ENCODE results near the gene RBFOX2. TPM values are rescaled to one million over a fixed set of nuclear protein-coding genes. Genes with fewer than 3 reads are reported as not detected.
A peak's percentile ranks its signal among the peaks of the same experiment; 100 is the strongest.

RBFOX2 gene
- total RNA-seq, 1 donor from 2014 or later, result 210 TPM

GRCh38 chr22:36017651-36018091 lies 11.0 kb downstream of the RBFOX2 start:
- H3K27ac Mint-ChIP-seq, result peak overlapping the region; percentile 87
- no peaks in the 10 kb centered on the region for H3K27me3 Mint-ChIP-seq (ENCODE audit: low read depth)
- peaks cover 60% of the 10 kb centered on the region for H3K4me1 Mint-ChIP-seq
- no peak for DNase-seq (ENCODE audit: low spot score in 2 of 2, unreplicated experiment in 2 of 2)
- no peak overlapping the region for H3K4me3 Mint-ChIP-seq
- H3K36me3 Mint-ChIP-seq, result no peaks in the 10 kb centered on the region
- TF ChIP-seq, protein P1, sequence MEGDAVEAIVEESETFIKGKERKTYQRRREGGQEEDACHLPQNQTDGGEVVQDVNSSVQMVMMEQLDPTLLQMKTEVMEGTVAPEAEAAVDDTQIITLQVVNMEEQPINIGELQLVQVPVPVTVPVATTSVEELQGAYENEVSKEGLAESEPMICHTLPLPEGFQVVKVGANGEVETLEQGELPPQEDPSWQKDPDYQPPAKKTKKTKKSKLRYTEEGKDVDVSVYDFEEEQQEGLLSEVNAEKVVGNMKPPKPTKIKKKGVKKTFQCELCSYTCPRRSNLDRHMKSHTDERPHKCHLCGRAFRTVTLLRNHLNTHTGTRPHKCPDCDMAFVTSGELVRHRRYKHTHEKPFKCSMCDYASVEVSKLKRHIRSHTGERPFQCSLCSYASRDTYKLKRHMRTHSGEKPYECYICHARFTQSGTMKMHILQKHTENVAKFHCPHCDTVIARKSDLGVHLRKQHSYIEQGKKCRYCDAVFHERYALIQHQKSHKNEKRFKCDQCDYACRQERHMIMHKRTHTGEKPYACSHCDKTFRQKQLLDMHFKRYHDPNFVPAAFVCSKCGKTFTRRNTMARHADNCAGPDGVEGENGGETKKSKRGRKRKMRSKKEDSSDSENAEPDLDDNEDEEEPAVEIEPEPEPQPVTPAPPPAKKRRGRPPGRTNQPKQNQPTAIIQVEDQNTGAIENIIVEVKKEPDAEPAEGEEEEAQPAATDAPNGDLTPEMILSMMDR (IDR thresholded peaks at IDR 0.05; ENCODE audit: unreplicated experiment), result no peak
- no peaks in the 10 kb centered on the region for H3K9me3 Mint-ChIP-seq

DNA sequence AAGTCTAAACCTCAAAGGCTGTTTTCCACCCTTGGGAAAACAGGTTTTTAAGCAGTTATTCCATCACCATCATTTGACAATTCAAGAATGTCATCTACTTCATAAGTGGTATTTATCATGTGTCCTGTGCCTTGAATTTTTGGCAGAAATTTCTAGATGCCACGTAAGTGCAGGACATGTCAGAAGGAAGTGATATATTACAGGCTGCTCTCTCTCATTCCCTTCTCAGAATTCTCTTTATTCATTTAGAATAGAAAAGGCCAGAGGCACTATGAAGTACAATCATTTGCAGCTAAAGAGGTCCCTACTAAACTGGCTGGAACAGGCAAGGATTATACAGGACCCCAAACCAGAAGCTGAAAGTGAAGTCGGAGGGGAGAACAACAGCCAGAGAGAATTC lies 11.9 kb downstream of the RBFOX2 start:
- no peaks in the 10 kb centered on the region for H3K9me3 Mint-ChIP-seq
- no peaks in the 10 kb centered on the region for H3K27me3 Mint-ChIP-seq (ENCODE audit: low read depth)
- peaks cover 57% of the 10 kb centered on the region for H3K4me1 Mint-ChIP-seq
- no peaks in the 10 kb centered on the region for H3K36me3 Mint-ChIP-seq
- no peak for DNase-seq (ENCODE audit: low spot score in 2 of 2, unreplicated experiment in 2 of 2)
- TF ChIP-seq, protein P1 (IDR thresholded peaks at IDR 0.05; ENCODE audit: unreplicated experiment), result no peak
- peak overlapping the region; percentile 85 for H3K27ac Mint-ChIP-seq
- no peak overlapping the region for H3K4me3 Mint-ChIP-seq

- TF ChIP-seq, protein P1 (IDR thresholded peaks at IDR 0.05; ENCODE audit: unreplicated experiment), result no peak
- H3K27ac Mint-ChIP-seq, result peak overlapping the region; percentile 85
- DNase-seq (ENCODE audit: low spot score in 2 of 2, unreplicated experiment in 2 of 2), result no peak
- H3K4me3 Mint-ChIP-seq, result no peak overlapping the region
- peaks cover 56% of the 10 kb centered on the region for H3K4me1 Mint-ChIP-seq
- H3K9me3 Mint-ChIP-seq, result no peaks in the 10 kb centered on the region
- no peaks in the 10 kb centered on the region for H3K27me3 Mint-ChIP-seq (ENCODE audit: low read depth)
- no peaks in the 10 kb centered on the region for H3K36me3 Mint-ChIP-seq
Observed at GRCh38 chr22:36015811-36016529, 12.7 kb downstream of the RBFOX2 start.

DNA sequence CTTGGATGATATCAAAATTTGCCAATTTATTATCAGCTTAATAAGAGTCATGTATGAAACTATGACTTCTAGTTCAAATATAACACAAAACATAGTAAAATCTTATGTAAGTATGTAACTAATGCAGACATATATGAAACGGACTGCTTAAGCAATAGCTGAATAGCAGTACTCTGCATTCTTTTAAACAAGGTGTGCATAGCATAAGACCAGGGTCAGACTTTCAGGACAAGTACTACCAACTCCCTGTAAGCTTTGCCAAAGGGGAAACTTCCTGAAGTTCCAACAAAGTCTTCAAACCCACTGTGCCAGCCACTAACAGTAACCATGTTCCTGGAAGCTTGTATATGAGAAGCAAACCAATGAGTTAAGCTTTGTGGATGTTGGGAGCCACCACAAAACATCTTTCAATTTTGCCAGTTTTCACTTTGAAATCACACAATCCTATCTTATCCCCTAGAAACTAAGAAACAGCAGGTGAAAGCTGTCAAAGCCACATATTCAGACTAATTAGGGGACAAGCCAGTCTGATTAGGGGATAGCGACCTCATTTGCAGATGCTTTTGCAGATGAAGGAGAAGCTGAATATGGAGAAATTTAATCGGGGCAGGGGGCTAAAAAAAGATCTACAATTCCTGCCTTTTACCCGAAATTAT lies 13.3 kb downstream of the RBFOX2 start:
- DNase-seq (ENCODE audit: low spot score in 2 of 2, unreplicated experiment in 2 of 2), result no peak
- Mint-ChIP-seq H3K36me3 (no peaks in the 10 kb centered on the region), H3K9me3 (no peaks in the 10 kb centered on the region), H3K4me3 (no peak overlapping the region), H3K4me1 (peaks cover 61% of the 10 kb centered on the region), H3K27me3 (ENCODE audit: low read depth) (no peaks in the 10 kb centered on the region), H3K27ac (peak overlapping the region; percentile 27)
- TF ChIP-seq, protein P1 (IDR thresholded peaks at IDR 0.05; ENCODE audit: unreplicated experiment), result no peak

GRCh38 chr22:36014546-36015074 lies 14.0 kb downstream of the RBFOX2 start:
- TF ChIP-seq, protein P1 (IDR thresholded peaks at IDR 0.05; ENCODE audit: unreplicated experiment), result no peak
- H3K27me3 Mint-ChIP-seq (ENCODE audit: low read depth), result no peaks in the 10 kb centered on the region
- peaks cover 67% of the 10 kb centered on the region for H3K4me1 Mint-ChIP-seq
- H3K27ac Mint-ChIP-seq, result peak overlapping the region; percentile 52
- no peaks in the 10 kb centered on the region for H3K36me3 Mint-ChIP-seq
- DNase-seq (ENCODE audit: low spot score in 2 of 2, unreplicated experiment in 2 of 2), result no peak
- H3K4me3 Mint-ChIP-seq, result no peak overlapping the region
- H3K9me3 Mint-ChIP-seq, result no peaks in the 10 kb centered on the region
